HG02623 (cell line): ENCODE data around the gene ZNF503.

Experiments
- ATAC-seq: cut with Tn5 transposase; IDR thresholded peaks from one replicate; pipeline ENCODE4 v1.9.1; 2021; ENCODE audit warnings: moderate library complexity; ENCODE audit not compliant: unreplicated experiment

Gene ZNF503

GRCh38 chr10:75407224-75407712 is 5.7 kb upstream of the ZNF503 start:
- no peak for ATAC-seq

DNA sequence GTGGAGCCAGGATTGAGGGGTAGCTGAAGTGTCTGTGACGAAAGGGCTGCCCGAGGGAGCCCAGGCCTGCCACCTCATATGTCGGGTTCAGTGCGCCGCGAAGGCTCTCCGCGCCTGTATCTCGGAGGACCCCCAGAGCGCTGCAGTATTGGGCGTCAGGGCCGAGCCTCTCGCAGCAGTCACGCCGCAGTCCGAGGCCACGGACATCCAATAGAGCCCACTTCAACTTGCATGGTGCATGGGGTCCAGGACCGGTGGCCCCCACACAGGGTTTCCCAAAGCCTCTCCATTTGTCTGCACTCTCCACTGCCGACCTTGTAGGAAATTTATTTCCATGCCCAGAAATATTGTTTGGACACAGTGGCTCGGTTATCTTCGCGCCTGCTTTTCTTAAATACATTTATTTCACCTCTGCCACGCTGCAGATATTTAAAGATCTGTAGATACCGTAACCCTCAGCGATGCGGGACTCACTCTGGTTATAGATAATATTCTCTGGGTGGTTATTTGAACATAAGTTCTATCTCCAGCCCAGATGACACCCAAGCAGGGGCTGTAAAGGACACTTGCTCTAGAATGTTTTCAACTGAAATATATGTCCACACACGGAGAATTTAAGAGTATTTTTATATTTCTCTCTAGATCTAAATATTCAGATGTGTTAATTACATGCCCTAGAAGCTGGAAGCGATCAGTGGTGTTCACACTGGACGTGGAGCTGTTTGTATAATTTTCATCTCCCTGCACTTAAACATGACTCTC is 5.1 kb upstream of the ZNF503 start:
- ATAC-seq, result no peak

GRCh38 chr10:75405598-75406461 is 4.3 kb upstream of the ZNF503 start:
- no peak for ATAC-seq

DNA sequence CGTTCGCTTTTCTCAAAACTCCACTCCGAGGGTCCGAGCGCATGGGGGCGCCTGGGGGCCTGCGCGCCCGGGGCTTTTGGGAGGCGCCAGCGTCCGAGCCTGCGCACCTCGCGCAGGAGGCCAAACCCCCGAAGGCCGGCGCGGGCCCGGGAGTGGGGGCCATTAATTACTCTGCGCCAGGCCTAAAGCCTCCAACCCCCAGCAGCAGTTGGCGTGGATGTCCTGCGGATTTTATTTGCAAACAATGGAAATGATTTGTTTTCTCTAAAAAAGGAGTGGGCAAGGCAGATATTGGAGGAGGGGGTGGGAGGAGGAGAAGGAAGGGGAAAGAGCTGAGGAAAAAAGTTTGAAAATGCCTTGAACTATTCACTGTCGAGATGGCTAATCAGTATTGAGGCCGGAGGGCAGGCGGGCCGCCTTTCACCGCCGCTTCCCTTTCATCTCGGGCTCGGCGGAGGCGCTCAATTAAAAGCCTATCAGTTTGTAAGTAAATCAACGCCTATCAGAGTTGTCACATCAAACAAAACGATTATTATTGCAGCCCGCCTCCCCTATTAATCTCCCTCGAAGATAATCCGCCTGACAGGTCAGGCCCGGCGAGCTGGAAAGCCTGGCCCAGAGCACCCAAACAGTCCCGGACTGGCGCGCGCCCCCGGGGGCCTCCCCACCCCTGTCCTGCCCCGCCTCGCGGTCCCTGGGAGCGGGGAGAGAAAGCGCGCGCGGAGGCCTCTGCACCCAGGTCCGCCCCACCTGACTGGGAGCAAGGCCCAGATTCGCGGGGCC is 3.4 kb upstream of the ZNF503 start:
- ATAC-seq, result no peak

GRCh38 chr10:75403939-75404814 is 2.6 kb upstream of the ZNF503 start:
- no peak for ATAC-seq

DNA sequence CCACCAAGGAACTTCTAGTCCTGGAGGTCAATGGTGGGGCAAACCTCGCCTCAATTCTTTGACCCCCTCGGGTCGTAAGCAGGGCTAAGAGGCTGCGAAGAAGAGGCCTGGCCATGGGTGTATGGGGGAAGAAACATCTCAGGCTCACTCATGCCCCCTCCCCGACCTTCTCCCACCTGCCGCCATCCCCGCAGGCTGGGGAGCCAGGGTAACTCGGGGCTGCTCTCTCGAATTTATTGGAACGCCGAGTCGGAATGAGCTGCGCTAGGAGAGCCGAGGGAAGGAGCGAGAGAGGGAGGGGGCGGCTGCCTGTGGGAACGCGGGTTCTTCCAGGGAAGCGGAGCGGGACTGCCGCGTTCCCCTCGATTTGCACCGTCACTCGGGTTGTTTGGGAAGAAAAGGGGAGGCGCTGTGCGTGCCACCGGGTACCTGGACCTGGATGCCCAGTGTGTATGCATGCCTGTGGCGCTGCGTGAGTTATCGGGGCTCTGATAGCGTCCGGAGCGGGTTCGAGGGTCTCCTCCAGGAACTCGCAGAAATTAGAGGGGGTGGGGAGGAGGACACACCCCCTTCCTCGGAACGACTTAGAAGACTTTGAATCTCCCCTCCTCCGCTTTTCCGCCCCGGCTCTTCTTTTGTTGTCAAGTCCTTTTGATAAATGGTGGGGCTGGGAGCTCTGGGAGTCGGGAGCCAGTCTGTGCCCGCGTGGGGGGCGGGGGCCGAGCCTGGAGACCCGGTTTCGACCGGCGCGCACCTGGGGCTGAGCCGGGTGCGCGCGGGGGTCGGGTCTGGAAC is 1.8 kb upstream of the ZNF503 start:
- ATAC-seq, result no peak

DNA sequence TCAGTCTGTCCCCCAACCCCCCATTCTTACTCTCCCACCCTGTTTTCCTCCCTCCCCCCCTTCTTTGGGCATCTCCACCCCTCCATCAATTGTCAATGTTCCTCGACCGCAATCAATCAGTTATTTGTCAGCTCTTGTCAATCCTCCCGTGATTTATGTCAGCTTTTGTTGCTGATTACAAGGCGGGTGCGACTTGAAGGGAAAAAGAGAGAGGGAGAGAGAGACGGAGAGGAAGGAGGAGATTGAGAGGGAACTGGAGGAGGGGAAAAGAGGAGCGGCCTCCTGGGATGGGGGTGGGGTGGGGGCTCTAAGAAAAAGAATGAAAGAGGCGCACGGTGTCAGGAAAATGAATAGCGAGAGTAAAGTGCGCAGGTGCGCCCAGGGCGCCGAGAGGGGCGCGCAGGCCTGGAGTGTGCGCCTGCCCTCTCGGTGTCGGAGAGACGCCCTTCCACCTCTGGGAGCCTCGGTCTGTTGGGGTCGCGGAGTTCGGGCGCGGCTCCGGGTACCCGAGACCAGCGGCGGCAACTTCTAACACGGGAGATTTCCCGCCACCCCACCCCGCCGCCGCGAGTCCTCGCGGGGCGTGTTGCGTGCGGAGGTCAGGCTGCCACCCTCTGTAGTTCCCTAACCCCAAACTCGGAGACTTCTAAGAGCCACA is 1.1 kb upstream of the ZNF503 start:
- ATAC-seq, result no peak

DNA sequence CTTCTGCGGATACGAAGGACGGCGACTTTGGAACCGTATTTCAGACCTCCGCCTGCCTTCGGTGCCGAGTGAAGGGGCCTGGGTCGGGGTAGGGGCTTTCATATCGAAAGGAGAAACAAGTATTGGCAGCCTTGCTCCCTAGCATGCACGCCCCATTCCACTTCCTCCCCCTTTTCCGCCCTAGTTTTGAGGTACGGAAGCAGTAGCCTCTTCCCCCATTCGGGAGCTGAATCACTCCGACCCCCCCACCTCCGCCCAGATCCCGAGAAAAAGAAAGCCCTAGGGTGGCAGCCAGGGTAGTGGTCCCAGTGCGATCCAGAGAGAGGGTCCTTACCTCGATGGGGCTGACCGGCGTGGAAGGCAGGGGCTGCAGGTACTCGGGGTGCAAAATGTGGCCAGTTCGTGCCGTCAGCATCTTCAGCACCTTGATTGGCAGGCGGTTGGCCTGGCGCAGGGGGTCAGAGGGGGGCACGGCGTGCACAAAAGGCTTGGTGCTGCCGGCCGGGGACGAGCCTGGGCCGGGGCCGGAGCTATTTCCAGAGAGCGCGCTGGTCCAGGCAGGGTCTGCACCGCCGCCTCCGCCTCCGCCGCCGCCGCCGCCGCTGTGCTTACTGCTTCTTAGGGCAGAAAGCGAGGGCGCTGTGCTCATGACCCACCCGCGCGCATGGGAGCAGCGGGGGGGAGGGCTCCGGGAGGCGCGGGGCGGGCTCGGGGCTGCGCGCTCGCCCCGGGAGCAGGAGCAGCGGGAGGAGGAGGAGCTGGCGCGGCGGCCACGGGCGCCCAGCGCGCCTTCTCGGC is 594 bp downstream of the ZNF503 start:
- ATAC-seq, result no peak

GRCh38 chr10:75400163-75400770 is 1.3 kb downstream of the ZNF503 start:
- ATAC-seq, result no peak

GRCh38 chr10:75399461-75400162 is 2.0 kb downstream of the ZNF503 start:
- ATAC-seq, result no peak

DNA sequence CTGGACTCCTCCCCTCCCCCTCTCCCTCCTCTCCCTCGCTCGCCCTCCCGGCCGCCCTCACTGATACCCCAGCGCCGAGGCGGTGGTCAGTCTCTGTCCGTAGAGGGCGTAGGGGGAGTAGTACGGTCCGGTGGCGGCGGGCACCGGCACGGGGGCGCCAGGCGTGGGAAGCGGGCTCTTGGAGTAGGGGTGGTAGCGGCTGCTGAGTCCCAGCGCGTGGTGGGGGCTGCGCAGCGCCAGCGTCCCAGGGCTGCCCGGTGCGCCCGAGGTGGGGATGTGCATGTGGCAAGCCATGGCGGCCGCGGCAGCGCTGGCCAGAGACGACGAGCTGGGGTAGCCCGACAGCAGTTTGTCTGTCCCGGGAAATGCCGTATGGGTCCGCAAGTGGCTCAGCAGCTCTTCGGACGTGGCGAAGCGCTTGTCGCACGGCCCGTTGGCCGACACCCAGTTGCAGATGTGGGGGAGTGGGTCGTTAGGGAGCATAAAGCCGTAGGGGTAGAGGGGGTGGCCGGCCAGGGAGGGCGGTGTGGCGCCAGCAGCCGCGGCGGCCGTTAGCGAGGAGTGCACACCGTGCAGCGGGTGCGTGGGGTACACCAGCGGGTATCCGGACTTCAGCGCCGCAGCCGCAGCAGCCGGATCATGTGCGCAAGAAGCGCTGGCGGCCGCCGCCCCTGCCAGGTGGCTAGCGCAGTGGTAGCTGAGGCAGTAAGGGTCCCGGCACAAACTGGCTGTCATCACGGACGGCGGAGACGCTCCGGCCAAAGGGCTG is 2.7 kb downstream of the ZNF503 start:
- no peak for ATAC-seq

GRCh38 chr10:75398200-75398691 is 3.3 kb downstream of the ZNF503 start:
- no peak for ATAC-seq

GRCh38 chr10:75397496-75398199 is 3.9 kb downstream of the ZNF503 start:
- ATAC-seq, result no peak

GRCh38 chr10:75396631-75397495 is 4.7 kb downstream of the ZNF503 start:
- no peak for ATAC-seq
